Esophagus squamous epithelium (tissue), 5 donors: ENCODE measurements around the gene AQP9. TPM values are rescaled to one million over a fixed set of nuclear protein-coding genes. Genes with fewer than 3 reads are reported as not detected.

Experiments
- DNase-seq: peaks from one replicate; lab custom pipeline; 2025; lab: John Stamatoyannopoulos, UW
- H3K27ac ChIP-seq, 4 donors: fragments of 200-600 bp; sonication (generic); one replicate each; pipeline ENCODE4 v1.5.1; 2016 to 2019; ENCODE audit warnings: mild to moderate bottlenecking in 1 of 4
- H3K27me3 ChIP-seq, 4 donors: fragments of 200-600 bp; sonication (generic); 1 replicate in 3 of 4; 2 replicates in 1 of 4; pipeline versions ENCODE4 v1.5.1 to v1.6.0; 2017 to 2021; ENCODE audit warnings: antibody characterized with exemption in 1 of 4
- H3K36me3 ChIP-seq, 3 donors: fragments of 200-600 bp; sonication (generic); one replicate each; pipeline ENCODE4 v1.5.1; 2016 to 2019
- H3K4me1 ChIP-seq, 3 donors: fragments of 200-600 bp; sonication (generic); one replicate each; pipeline ENCODE4 v1.5.1; 2017 to 2019
- H3K4me3 ChIP-seq, 4 donors: fragments of 200-600 bp; sonication (generic); 1 replicate in 3 of 4; 2 replicates in 1 of 4; pipeline ENCODE4 v1.5.1; 2016 to 2019; ENCODE audit warnings: mild to moderate bottlenecking in 2 of 4, moderate library complexity in 1 of 4
- H3K9me3 ChIP-seq, 3 donors: fragments of 200-600 bp; sonication (generic); one replicate each; pipeline ENCODE4 v1.5.1; 2016 to 2019
- POLR2A ChIP-seq, 4 donors: fragments of 450-650 bp; IDR thresholded peaks; one replicate each; pipeline ENCODE4 v1.6.1; 2017; ENCODE audit warnings: antibody characterized with exemption in 4 of 4, mild to moderate bottlenecking in 4 of 4, moderate library complexity in 3 of 4
- WGBS, 2 donors: methylation state at CpG; one replicate each; pipeline ENCODE4 v1.1.5; 2018; 5-methylcytosine and 5-hydroxymethylcytosine counted together
- intact Hi-C: fragments of 100-400 bp; cut with DNase I; formaldehyde crosslinking; loops from one replicate; pipeline ENCODE4 v1.15.0; 2022
- total RNA-seq, 4 donors: library from RNA; depleted of rRNA; stranded (reverse); fragments of >200 nt; gene quantifications; one replicate each; pipeline ENCODE4 v1.1.0, GENCODE V29; 2016
- TF ChIP-seq, protein P1 (sequence below), 6 experiments: fragments of 450-650 bp in 4 of 6; fragments of 200-600 bp in 2 of 6; sonication (generic) in 2 of 6; IDR thresholded peaks; one replicate each; pipeline ENCODE4 v1.5.1; 2016 to 2019; ENCODE audit warnings: antibody characterized with exemption in 6 of 6, mild to moderate bottlenecking in 4 of 6, moderate library complexity in 4 of 6
- donor health status: DM: yes; HTN: yes; CAD: no.

AQP9 gene
- total RNA-seq, 4 donors from 2014 or later = 0.38 to 2.0 (median 1.9) TPM; not detected in 1

DNA sequence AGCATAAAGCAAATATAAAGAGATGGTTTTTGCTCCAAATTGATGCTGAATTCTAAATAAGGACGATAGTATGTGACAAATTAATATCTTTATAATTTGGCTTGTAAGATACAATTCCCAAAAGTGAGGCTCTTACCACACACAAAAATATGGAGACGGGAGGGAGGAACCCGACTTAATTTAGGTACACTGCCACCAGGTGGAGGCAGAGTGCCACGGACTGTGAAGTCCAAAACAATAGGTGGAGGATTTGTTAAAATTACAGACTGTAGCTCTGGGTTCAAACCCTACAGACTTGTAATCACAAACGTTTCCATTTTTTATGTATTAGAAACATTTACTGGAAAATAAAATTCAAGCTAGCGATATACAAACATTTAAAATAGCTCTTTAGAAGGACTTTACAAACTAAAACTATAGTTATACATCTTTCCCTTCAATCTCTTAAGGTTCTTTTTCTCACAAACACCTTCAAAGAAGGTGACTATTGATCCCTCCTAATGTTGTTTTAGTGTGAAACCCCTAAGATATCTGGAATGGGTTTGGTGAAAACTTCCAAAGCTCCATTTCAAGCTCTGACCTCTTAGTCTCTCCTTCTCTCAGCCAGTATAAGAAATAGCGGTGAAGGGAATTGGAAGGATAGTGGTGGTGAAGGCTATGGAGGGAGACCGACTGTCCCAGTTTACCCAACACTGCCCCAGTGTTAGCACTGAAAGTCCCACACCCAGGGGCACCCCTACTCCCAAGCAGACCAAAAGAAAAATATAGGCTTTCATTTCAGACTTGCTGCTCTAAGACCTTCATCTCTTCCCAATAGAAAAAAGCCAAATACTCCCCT is 89.7 kb downstream of the AQP9 start:
- no peak for DNase-seq
- intact Hi-C loops = no loop called here
- H3K9me3 ChIP-seq = no peaks in the 10 kb centered on the region
- no peak overlapping the region for H3K4me3 ChIP-seq
- H3K27ac ChIP-seq = no peak overlapping the region
- H3K4me1 ChIP-seq = peaks cover 4 to 33% (median 17%) of the 10 kb centered on the region in 3 donors
- no peaks in the 10 kb centered on the region for H3K36me3 ChIP-seq
- whole genome bisulfite sequencing, 2 donors = 24 to 37% methylated on average over 7 to 8 of the region's 8 CpGs
- no peak for TF ChIP-seq POLR2A (IDR thresholded peaks at IDR 0.05)
- TF ChIP-seq, protein P1, sequence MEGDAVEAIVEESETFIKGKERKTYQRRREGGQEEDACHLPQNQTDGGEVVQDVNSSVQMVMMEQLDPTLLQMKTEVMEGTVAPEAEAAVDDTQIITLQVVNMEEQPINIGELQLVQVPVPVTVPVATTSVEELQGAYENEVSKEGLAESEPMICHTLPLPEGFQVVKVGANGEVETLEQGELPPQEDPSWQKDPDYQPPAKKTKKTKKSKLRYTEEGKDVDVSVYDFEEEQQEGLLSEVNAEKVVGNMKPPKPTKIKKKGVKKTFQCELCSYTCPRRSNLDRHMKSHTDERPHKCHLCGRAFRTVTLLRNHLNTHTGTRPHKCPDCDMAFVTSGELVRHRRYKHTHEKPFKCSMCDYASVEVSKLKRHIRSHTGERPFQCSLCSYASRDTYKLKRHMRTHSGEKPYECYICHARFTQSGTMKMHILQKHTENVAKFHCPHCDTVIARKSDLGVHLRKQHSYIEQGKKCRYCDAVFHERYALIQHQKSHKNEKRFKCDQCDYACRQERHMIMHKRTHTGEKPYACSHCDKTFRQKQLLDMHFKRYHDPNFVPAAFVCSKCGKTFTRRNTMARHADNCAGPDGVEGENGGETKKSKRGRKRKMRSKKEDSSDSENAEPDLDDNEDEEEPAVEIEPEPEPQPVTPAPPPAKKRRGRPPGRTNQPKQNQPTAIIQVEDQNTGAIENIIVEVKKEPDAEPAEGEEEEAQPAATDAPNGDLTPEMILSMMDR (IDR thresholded peaks at IDR 0.05) = peak; percentile 59 to 93 (median 85)
- peaks cover 0 to 7% (median 0%) of the 10 kb centered on the region in 4 donors for H3K27me3 ChIP-seq

DNA sequence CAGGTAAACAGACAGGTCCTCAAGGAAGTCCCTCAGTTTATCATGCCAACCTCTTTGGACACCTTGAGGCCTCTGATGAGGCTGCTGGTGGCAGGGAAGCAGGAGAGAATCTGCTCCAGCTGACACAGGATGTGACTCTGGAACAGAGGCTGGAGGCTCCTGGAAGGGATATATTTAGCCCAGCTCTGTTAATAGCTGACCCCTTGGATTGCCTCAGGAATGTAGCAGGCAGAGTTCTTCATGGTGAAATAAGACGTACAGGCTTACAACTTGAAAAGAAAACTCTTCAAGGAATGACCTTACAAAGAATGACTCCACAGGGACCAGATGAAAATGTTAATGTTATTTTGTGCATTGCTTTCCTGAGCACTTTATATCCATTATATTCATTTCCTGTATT is 90.5 kb downstream of the AQP9 start:
- intact Hi-C loops = no loop called here
- H3K36me3 ChIP-seq = no peaks in the 10 kb centered on the region
- no peaks in the 10 kb centered on the region for H3K9me3 ChIP-seq
- TF ChIP-seq, protein P1 (IDR thresholded peaks at IDR 0.05) = no peak
- TF ChIP-seq POLR2A (IDR thresholded peaks at IDR 0.05) = no peak
- H3K27me3 ChIP-seq = peaks cover 0 to 7% (median 0%) of the 10 kb centered on the region in 4 donors
- no peak overlapping the region for H3K27ac ChIP-seq
- DNase-seq = no peak
- WGBS, 2 donors = 53% methylated on average over 1 of the region's 1 CpG
- peaks cover 4 to 41% (median 17%) of the 10 kb centered on the region in 3 donors for H3K4me1 ChIP-seq
- H3K4me3 ChIP-seq = no peak overlapping the region

DNA sequence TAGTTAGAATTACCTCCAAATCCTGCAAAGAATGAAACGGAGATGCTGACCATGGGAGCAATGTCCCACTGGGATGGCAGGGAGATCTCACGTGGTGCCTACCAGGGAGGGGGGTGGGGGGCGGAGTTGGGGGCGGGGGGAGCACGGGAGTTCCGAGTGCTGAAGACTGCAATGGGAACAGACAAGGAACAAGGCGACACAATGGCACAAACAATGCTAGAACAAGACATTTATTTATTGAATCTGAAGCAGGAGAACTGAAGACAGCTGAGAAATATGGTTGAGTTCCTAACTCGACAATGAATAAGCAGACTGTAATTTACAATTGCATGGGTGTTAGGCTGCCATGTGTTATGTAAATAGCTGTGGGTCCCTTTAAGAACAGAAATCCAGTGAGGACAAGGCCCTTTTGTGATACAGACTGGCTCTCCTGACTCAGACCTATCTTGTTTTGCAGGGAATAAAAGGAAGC is 91.2 kb downstream of the AQP9 start:
- intact Hi-C loops = no loop called here
- WGBS, 2 donors = 33 to 38% methylated on average over 6 to 8 of the region's 8 CpGs

DNA sequence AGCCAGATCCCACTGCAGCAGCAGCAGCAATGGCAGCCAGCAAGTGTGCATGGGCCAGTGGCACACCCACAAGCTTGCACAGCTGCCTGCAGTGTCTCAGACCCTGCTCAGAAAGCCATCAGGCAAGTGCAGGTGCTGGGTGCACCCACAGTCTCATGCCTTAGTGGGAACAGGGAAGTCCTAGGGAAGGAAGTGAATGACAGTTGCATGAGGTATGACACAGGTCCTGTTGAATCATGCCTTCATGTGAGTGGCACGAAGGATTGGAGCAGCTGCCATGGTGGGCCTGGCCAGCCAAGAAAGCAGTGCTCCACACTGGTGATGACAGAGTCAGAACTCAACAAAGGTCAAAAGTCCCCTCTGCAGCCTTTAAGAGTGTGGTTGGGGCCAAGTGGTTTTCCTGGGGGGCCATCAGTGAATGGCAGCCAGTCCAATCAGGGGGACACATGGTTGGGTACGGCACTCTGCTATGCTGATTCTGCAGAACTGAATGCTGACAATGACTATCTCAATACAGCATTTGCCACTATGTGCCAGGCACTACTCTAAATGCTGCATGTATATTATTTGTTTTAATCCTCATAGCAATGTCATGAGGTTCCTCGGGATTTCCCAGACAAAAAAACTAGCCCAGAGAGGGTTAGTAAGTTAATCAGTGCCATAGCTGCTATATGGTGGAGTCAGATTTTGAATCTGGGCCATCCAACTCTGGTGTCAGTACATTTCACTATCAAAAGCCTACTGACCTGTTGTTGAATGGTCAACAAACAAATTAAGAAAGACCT is 94.3 kb downstream of the AQP9 start:
- Histone ChIP-seq H3K27ac (no peak overlapping the region), H3K9me3 (no peaks in the 10 kb centered on the region), H3K4me1 (peaks cover 4 to 56% (median 17%) of the 10 kb centered on the region in 3 donors), H3K27me3 (peaks cover 0 to 7% (median 0%) of the 10 kb centered on the region in 4 donors), H3K36me3 (no peaks in the 10 kb centered on the region), H3K4me3 (no peak overlapping the region)
- TF ChIP-seq, protein P1 (IDR thresholded peaks at IDR 0.05) = no peak
- TF ChIP-seq POLR2A (IDR thresholded peaks at IDR 0.05) = no peak
- WGBS, 2 donors = 47 to 85% methylated on average over 2 to 3 of the region's 3 CpGs
- no peak for DNase-seq
- intact Hi-C loops = no loop called here

More for the DNA sequence above, 91.2 kb downstream of the AQP9 start:
- DNase-seq = no peak
- no peak overlapping the region for H3K27ac ChIP-seq
- no peak overlapping the region for H3K4me3 ChIP-seq
- TF ChIP-seq, protein P1 (IDR thresholded peaks at IDR 0.05) = no peak
- no peak for TF ChIP-seq POLR2A (IDR thresholded peaks at IDR 0.05)
- H3K27me3 ChIP-seq = peaks cover 0 to 7% (median 0%) of the 10 kb centered on the region in 4 donors
- H3K36me3 ChIP-seq = no peaks in the 10 kb centered on the region
- peaks cover 4 to 47% (median 17%) of the 10 kb centered on the region in 3 donors for H3K4me1 ChIP-seq
- no peaks in the 10 kb centered on the region for H3K9me3 ChIP-seq
